ENCODE measurements around the gene ZNF524.
A peak's percentile ranks its signal among the peaks of the same experiment; 100 is the strongest.

Gene ZNF524

GRCh38 chr19:55602104-55603001 lies 2.3 kb downstream of the ZNF524 start:
- DNase-seq (ENCODE audit: low read depth in 2 of 2) = no peak

GRCh38 chr19:55603115-55603514 lies 3.0 kb downstream of the ZNF524 start:
- DNase-seq (ENCODE audit: low read depth in 2 of 2) = no peak

- DNase-seq (ENCODE audit: low read depth in 2 of 2) = no peak
These were observed 3.6 kb downstream of the ZNF524 start for GRCh38 chr19:55603581-55604292.

GRCh38 chr19:55605207-55605636 lies 5.1 kb downstream of the ZNF524 start:
- peak; percentile 97 to 98 for DNase-seq (ENCODE audit: low read depth in 2 of 2)

GRCh38 chr19:55605637-55606470 lies 5.8 kb downstream of the ZNF524 start, which contains the start of gene ZNF865:
TSS of gene ZNF865 (plus strand) at chr19:55605647. CDS start at chr19:55613619, 7,972 bp downstream.
- peak; percentile 52 to 62 for DNase-seq (ENCODE audit: low read depth in 2 of 2)

- no peak for DNase-seq (ENCODE audit: low read depth in 2 of 2)
These were observed 6.3 kb downstream of the ZNF524 start for GRCh38 chr19:55606471-55606787.

GRCh38 chr19:55606817-55607216 lies 6.7 kb downstream of the ZNF524 start:
- no peak for DNase-seq (ENCODE audit: low read depth in 2 of 2)

GRCh38 chr19:55609326-55609725 lies 9.2 kb downstream of the ZNF524 start:
- DNase-seq (ENCODE audit: low read depth in 2 of 2) = no peak

GRCh38 chr19:55611300-55611982 lies 11.4 kb downstream of the ZNF524 start:
- DNase-seq (ENCODE audit: low read depth in 2 of 2) = no peak

- no peak for DNase-seq (ENCODE audit: low read depth in 2 of 2)
These were observed 12.0 kb downstream of the ZNF524 start for GRCh38 chr19:55611983-55612645.

- DNase-seq (ENCODE audit: low read depth in 2 of 2) = no peak
These were observed 13.3 kb downstream of the ZNF524 start for GRCh38 chr19:55613396-55613795.

- no peak for DNase-seq (ENCODE audit: low read depth in 2 of 2)
These were observed 14.0 kb downstream of the ZNF524 start for GRCh38 chr19:55613930-55614710.

GRCh38 chr19:55614711-55615542 lies 14.8 kb downstream of the ZNF524 start:
- no peak for DNase-seq (ENCODE audit: low read depth in 2 of 2)

- no peak for DNase-seq (ENCODE audit: low read depth in 2 of 2)
These were observed 15.7 kb downstream of the ZNF524 start for GRCh38 chr19:55615543-55616394.

- no peak for DNase-seq (ENCODE audit: low read depth in 2 of 2)
These were observed 16.3 kb downstream of the ZNF524 start for GRCh38 chr19:55616395-55616875.

GRCh38 chr19:55617426-55617825 lies 17.3 kb downstream of the ZNF524 start:
- no peak for DNase-seq (ENCODE audit: low read depth in 2 of 2)

- DNase-seq (ENCODE audit: low read depth in 2 of 2) = no peak
These were observed 18.3 kb downstream of the ZNF524 start for GRCh38 chr19:55618426-55618825.

GRCh38 chr19:55619286-55619685 lies 19.2 kb downstream of the ZNF524 start:
- DNase-seq (ENCODE audit: low read depth in 2 of 2) = no peak

Data from activated CD4-positive, alpha-beta T cell treated with anti-CD3 and anti-CD28 coated beads for 24 hours (primary cell).